Measurements from ENCODE around the gene SYTL5.

Gene SYTL5

GRCh38 chrX:38103857-38104812 is 97.8 kb downstream of the SYTL5 start:
- DNase-seq (ENCODE audit: low read depth, low spot score), result no peak
- H3K4me1 ChIP-seq (ENCODE audit: insufficient read depth, insufficient read length), result no peaks in the 10 kb centered on the region

GRCh38 chrX:38105216-38105725 is 98.9 kb downstream of the SYTL5 start:
- no peak overlapping the region for H3K9ac ChIP-seq (ENCODE audit: insufficient read length, low read depth)
- H3K9me3 ChIP-seq (ENCODE audit: insufficient read depth, low read length), result peaks cover 5% of the 10 kb centered on the region
- no peaks in the 10 kb centered on the region for H3K36me3 ChIP-seq (ENCODE audit: insufficient read depth, insufficient read length, low read length)
- no peak for TF ChIP-seq YY1 (IDR thresholded peaks at IDR 0.05; ENCODE audit: insufficient read depth, insufficient read length)
- TF ChIP-seq SUZ12 (IDR thresholded peaks at IDR 0.05; ENCODE audit: extremely low read depth, insufficient read depth, insufficient read length), result no peak
- TF ChIP-seq ZNF274 (IDR thresholded peaks at IDR 0.05; ENCODE audit: low read depth, low read length), result no peak
- no peaks in the 10 kb centered on the region for H3K4me1 ChIP-seq (ENCODE audit: insufficient read depth, insufficient read length)
- H3K4me3 ChIP-seq (ENCODE audit: insufficient read length, low read depth), result no peak overlapping the region
- no peak for DNase-seq (ENCODE audit: low read depth, low spot score)
- H3K27me3 ChIP-seq (ENCODE audit: insufficient read depth, insufficient read length), result no peaks in the 10 kb centered on the region

More at GRCh38 chrX:38103857-38104812, 97.8 kb downstream of the SYTL5 start:
- TF ChIP-seq ZNF274 (IDR thresholded peaks at IDR 0.05; ENCODE audit: low read depth, low read length), result no peak
- TF ChIP-seq YY1 (IDR thresholded peaks at IDR 0.05; ENCODE audit: insufficient read depth, insufficient read length), result no peak
- TF ChIP-seq SUZ12 (IDR thresholded peaks at IDR 0.05; ENCODE audit: extremely low read depth, insufficient read depth, insufficient read length), result no peak
- no peak overlapping the region for H3K9ac ChIP-seq (ENCODE audit: insufficient read length, low read depth)
- H3K27me3 ChIP-seq (ENCODE audit: insufficient read depth, insufficient read length), result no peaks in the 10 kb centered on the region
- no peaks in the 10 kb centered on the region for H3K36me3 ChIP-seq (ENCODE audit: insufficient read depth, insufficient read length, low read length)
- H3K4me3 ChIP-seq (ENCODE audit: insufficient read length, low read depth), result no peak overlapping the region
- peaks cover 10% of the 10 kb centered on the region for H3K9me3 ChIP-seq (ENCODE audit: insufficient read depth, low read length)

- H3K27me3 ChIP-seq (ENCODE audit: insufficient read depth, insufficient read length), result no peaks in the 10 kb centered on the region
- H3K9me3 ChIP-seq (ENCODE audit: insufficient read depth, low read length), result no peaks in the 10 kb centered on the region
- H3K9ac ChIP-seq (ENCODE audit: insufficient read length, low read depth), result no peak overlapping the region
- no peak for DNase-seq (ENCODE audit: low read depth, low spot score)
- no peak overlapping the region for H3K4me3 ChIP-seq (ENCODE audit: insufficient read length, low read depth)
- TF ChIP-seq SUZ12 (IDR thresholded peaks at IDR 0.05; ENCODE audit: extremely low read depth, insufficient read depth, insufficient read length) (no peak), YY1 (IDR thresholded peaks at IDR 0.05; ENCODE audit: insufficient read depth, insufficient read length) (no peak), ZNF274 (IDR thresholded peaks at IDR 0.05; ENCODE audit: low read depth, low read length) (no peak)
- H3K36me3 ChIP-seq (ENCODE audit: insufficient read depth, insufficient read length, low read length), result no peaks in the 10 kb centered on the region
- H3K4me1 ChIP-seq (ENCODE audit: insufficient read depth, insufficient read length), result no peaks in the 10 kb centered on the region
Observed at GRCh38 chrX:38106991-38107655, 100.8 kb downstream of the SYTL5 start.

GRCh38 chrX:38108364-38108763 is 102.0 kb downstream of the SYTL5 start:
- Histone ChIP-seq H3K27me3 (ENCODE audit: insufficient read depth, insufficient read length) (no peaks in the 10 kb centered on the region), H3K4me1 (ENCODE audit: insufficient read depth, insufficient read length) (no peaks in the 10 kb centered on the region), H3K36me3 (ENCODE audit: insufficient read depth, insufficient read length, low read length) (no peaks in the 10 kb centered on the region), H3K9ac (ENCODE audit: insufficient read length, low read depth) (no peak overlapping the region), H3K9me3 (ENCODE audit: insufficient read depth, low read length) (no peaks in the 10 kb centered on the region), H3K4me3 (ENCODE audit: insufficient read length, low read depth) (no peak overlapping the region)
- no peak for TF ChIP-seq YY1 (IDR thresholded peaks at IDR 0.05; ENCODE audit: insufficient read depth, insufficient read length)
- no peak for TF ChIP-seq SUZ12 (IDR thresholded peaks at IDR 0.05; ENCODE audit: extremely low read depth, insufficient read depth, insufficient read length)
- no peak for DNase-seq (ENCODE audit: low read depth, low spot score)

- no peaks in the 10 kb centered on the region for H3K9me3 ChIP-seq (ENCODE audit: insufficient read depth, low read length)
- no peak for DNase-seq (ENCODE audit: low read depth, low spot score)
- no peak for TF ChIP-seq SUZ12 (IDR thresholded peaks at IDR 0.05; ENCODE audit: extremely low read depth, insufficient read depth, insufficient read length)
- no peak for TF ChIP-seq YY1 (IDR thresholded peaks at IDR 0.05; ENCODE audit: insufficient read depth, insufficient read length)
- no peak for TF ChIP-seq ZNF274 (IDR thresholded peaks at IDR 0.05; ENCODE audit: low read depth, low read length)
- H3K4me3 ChIP-seq (ENCODE audit: insufficient read length, low read depth), result no peak overlapping the region
- H3K27me3 ChIP-seq (ENCODE audit: insufficient read depth, insufficient read length), result no peaks in the 10 kb centered on the region
- no peak overlapping the region for H3K9ac ChIP-seq (ENCODE audit: insufficient read length, low read depth)
- no peaks in the 10 kb centered on the region for H3K36me3 ChIP-seq (ENCODE audit: insufficient read depth, insufficient read length, low read length)
- H3K4me1 ChIP-seq (ENCODE audit: insufficient read depth, insufficient read length), result no peaks in the 10 kb centered on the region
Observed at GRCh38 chrX:38109042-38109898, 102.9 kb downstream of the SYTL5 start.

GRCh38 chrX:38110231-38110630 is 103.9 kb downstream of the SYTL5 start:
- no peak for DNase-seq (ENCODE audit: low read depth, low spot score)
- H3K9me3 ChIP-seq (ENCODE audit: insufficient read depth, low read length), result no peaks in the 10 kb centered on the region

More at GRCh38 chrX:38110231-38110630, 103.9 kb downstream of the SYTL5 start:
- no peaks in the 10 kb centered on the region for H3K27me3 ChIP-seq (ENCODE audit: insufficient read depth, insufficient read length)
- no peak overlapping the region for H3K4me3 ChIP-seq (ENCODE audit: insufficient read length, low read depth)
- no peaks in the 10 kb centered on the region for H3K4me1 ChIP-seq (ENCODE audit: insufficient read depth, insufficient read length)
- no peaks in the 10 kb centered on the region for H3K36me3 ChIP-seq (ENCODE audit: insufficient read depth, insufficient read length, low read length)
- TF ChIP-seq SUZ12 (IDR thresholded peaks at IDR 0.05; ENCODE audit: extremely low read depth, insufficient read depth, insufficient read length), result no peak
- no peak for TF ChIP-seq ZNF274 (IDR thresholded peaks at IDR 0.05; ENCODE audit: low read depth, low read length)
- TF ChIP-seq YY1 (IDR thresholded peaks at IDR 0.05; ENCODE audit: insufficient read depth, insufficient read length), result no peak
- H3K9ac ChIP-seq (ENCODE audit: insufficient read length, low read depth), result no peak overlapping the region
